Pulmonary artery endothelial cell (primary cell): ENCODE measurements around the gene RTN3. TPM values are rescaled to one million over a fixed set of nuclear protein-coding genes. Genes with fewer than 3 reads are reported as not detected.
"Not testable (repeated sequence)": the region's sequence is repeated elsewhere in the genome, so short reads cannot be mapped to it uniquely, and the experiment has no call there.

Source experiments
- DNase-seq: peaks from one replicate; pipeline ENCODE4 v3.0.0-alpha.2; 2011; ENCODE audit warnings: low read depth, low spot score
- total RNA-seq: library from RNA; depleted of rRNA; stranded (reverse); fragments of >200 nt; gene quantifications from 2 replicates; pipeline ENCODE4 v1.2.3, GENCODE V29; 2014

Gene RTN3
- total RNA-seq, 1 donor from 2014 or later = 41.5 TPM

GRCh38 chr11:63768237-63769041, 87.1 kb downstream of the RTN3 start, which contains the start of gene ZFTA:
Gene ZFTA, minus strand, starts transcription at chr11:63768775. Its CDS starts 153 bp downstream, at chr11:63768622.
- DNase-seq = no peak

DNA sequence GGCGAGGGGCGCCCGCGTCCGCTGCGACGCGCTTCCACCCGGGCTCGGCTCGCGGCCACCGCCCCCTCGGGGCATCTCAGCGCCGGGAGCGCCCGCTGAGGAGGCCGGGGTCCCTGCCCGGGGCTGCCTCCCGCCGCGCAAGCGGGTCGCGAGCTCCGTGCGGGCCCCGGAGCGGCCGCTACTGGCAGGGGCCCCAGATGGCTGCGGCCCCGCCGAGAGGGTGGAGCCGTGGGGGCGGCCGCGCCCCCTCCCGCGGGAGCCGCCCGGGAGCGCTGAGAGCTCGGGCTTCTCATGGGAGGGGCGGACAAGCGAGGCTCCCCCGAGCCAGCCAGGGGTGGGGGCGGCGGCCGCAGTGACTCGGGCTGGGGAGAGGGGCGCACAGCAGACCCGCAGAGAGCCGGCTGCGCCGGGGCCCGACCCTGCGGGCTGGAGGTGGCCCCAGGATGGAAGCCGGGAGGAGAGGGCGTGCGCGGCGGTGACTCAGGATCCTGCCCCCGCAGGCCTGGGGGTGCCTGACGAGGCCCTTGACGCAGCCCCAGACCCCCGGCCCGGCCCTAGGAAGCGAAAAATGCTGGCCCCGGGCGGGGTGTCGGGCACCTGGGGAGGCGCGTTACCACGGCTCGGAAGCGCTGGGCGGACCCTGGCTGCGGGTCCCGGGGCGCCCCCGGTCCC, 87.9 kb downstream of the RTN3 start:
- DNase-seq = no peak

- DNase-seq = no peak
Observed at GRCh38 chr11:63769714-63770455, 88.6 kb downstream of the RTN3 start.

DNA sequence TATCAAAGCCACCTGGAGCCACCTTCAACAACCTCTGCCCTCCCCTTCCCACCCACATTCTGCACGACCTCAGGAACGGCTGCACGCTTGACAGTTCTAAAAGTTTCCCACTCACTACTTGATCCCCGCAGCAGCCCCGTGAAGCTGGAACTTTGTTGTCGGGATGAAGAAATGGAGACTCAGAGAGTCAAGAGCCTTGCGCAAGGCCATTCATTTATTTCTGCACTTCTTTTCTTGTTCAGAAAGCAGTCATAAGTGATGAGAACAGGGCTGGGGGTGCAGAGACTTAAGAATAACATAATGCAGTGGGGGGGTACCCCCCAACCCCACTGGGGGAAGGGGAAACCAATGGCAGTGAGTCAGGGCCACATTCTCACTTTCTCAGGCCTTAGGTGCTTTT, 89.5 kb downstream of the RTN3 start:
- no peak for DNase-seq

DNA sequence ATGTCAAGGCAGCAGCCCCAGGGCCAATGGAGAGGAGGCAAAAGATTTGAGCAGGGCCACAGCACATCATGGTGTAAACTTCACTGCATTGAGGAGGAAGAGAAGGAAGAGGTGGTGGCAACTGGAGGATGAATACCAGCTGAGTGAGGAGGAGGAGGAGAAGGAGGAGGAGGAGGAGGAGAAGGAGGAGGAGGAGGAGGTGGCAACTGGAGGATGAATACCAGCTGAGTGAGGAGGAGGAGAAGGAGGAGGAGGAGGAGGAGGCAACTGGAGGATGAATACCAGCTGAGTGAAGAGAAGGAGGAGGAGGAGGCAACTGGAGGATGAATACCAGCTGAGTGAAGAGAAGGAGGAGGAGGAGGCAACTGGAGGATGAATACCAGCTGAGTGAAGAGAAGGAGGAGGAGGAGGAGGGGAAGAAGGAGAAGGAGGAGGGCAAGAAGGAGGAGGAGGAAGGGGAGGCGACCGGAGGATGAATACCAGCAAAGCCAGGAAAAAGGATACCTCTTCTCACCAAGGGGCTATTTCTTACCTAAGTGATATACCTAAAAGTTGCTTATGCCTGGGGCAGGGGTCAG, 90.5 kb downstream of the RTN3 start:
- DNase-seq = not testable (repeated sequence)

GRCh38 chr11:63775191-63775590, 93.9 kb downstream of the RTN3 start:
- no peak for DNase-seq

DNA sequence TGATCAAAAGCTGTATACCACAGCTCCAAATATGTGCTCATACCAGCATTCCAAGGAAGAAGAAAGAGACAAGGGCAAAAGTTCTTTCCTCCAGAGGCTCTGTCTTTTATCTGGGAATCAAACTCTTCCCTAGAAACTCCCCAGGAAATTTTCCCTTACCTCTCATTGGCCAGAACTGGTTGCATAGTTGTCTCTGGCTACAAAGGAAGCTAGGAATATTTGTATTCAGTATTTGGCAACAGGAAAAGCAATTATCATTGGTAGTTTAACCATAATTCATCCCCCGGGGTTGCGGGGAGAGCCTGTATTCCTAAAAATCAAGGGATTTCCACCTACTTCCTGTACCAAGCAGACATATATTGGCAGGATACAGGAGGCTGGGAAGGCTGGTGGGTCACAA, 97.7 kb downstream of the RTN3 start:
- DNase-seq = no peak

DNA sequence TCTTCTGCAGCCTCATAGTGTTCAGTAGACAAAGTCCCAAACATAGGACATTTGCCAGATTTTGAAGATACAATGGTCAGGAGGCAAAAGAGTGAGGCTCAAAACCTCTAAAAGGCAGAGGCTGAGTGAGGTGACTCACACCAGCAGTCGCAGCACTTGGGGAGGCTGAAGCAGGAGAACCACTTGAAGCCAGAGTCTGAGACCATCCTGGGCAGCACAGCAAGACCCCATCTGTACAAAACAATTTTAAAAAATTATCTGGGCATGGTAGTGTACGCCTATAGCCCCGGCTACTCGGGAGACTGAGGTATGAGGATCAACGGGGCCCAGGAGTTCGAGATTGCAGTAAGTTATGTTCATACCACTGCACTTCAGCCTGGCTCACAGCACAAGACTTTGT, 101.4 kb downstream of the RTN3 start:
- DNase-seq = no peak

GRCh38 chr11:63783925-63784592, 102.8 kb downstream of the RTN3 start:
- DNase-seq = no peak

DNA sequence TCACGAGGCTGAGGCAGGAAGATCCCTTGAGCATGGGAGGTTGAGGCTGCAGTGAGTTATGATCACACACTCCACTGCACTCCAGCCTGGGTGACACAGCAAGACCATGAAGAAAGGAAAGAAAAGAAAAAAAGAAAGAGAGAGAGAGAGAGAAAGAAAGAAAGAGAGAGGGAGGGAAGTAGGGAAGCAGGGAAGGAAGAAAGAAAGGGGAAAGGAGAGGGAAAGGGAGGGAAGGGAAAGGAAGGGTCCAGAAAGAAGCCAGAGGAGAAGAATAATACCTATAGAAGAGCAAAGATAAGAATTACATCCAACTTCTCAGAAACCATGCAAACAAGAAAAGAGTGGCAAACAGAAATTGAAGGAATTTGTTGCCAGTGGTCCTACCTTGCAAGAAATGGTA, 104.5 kb downstream of the RTN3 start:
- DNase-seq = no peak

GRCh38 chr11:63791495-63792167, 110.3 kb downstream of the RTN3 start:
- DNase-seq = no peak

DNA sequence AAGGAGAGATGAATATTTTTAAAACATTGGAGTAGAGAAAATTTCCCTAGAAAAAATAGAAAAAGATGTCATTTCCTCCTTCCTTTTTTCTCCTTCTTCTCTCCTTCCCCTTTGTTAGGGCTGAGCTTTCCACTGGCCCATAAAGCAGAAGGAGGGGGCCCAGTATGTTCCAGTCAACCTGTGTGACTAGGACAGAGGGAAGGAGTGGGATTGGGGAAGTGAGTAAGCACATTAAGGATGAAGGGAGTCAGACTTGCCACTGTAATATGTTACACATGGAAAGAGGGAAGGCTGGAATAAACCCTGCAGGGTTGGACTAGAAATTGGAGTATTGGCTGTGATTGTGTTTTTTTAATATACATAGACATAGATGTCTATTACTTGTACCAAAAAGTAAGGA, 111.9 kb downstream of the RTN3 start:
- DNase-seq = no peak

- no peak for DNase-seq
Observed at GRCh38 chr11:63795066-63795465, 113.8 kb downstream of the RTN3 start.

GRCh38 chr11:63800921-63801320, 119.6 kb downstream of the RTN3 start:
- DNase-seq = no peak

DNA sequence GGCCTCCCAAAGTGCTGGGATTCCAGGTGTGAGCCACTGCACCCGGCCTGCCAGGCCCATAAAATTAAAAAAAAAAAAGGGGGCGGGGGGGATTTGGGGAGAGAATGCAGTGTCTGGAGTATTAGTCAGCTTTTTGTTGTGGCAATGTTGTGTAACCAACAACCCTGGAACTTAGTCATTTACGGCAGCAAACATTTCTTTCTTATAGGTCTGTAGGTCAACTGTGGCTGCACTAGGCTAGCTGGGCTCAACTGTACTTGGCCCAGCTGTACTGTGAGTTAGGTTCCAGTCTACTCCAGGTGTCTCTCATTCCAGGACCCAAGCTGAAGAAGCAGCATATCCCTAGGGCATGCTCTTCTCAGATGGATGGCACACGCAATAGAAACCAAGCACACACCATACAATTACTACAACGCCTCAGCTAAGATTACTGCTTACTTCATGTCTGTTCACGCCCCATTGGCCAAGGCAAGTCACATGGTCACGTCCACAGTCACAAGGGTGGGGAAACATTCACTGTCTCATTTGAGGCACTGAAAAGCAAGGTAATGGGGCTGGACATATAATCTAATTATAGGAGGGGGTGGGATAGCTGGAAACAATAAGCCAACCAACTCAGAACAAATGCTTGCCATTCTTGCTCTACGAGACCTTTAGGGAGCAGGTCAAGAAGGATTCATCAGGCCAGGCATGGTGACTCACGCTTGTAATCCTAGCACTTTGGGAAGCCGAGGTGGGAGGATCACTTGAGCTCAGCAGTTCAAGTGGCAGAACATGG, 121.5 kb downstream of the RTN3 start:
- DNase-seq = no peak

- DNase-seq = no peak
Observed at GRCh38 chr11:63804259-63804658, 123.0 kb downstream of the RTN3 start.

GRCh38 chr11:63805844-63806415, 124.6 kb downstream of the RTN3 start:
- DNase-seq = no peak
